CD4-positive, alpha-beta T cell treated with Interleukin-1 beta for 1 hour (primary cell): ENCODE measurements around the gene PHACTR1.

Source experiments
- DNase-seq, 2 donors: peaks; one replicate each; pipeline ENCODE4 v3.0.0-alpha.2; 2020 to 2022

Gene PHACTR1

GRCh38 chr6:13248584-13248985, 532.0 kb downstream of the PHACTR1 start:
- no peak for DNase-seq

GRCh38 chr6:13248994-13249393, 532.4 kb downstream of the PHACTR1 start:
- no peak for DNase-seq

GRCh38 chr6:13249817-13250216, 533.2 kb downstream of the PHACTR1 start:
- no peak for DNase-seq

GRCh38 chr6:13250703-13251102, 534.1 kb downstream of the PHACTR1 start:
- no peak for DNase-seq

- no peak for DNase-seq
Observed at GRCh38 chr6:13251242-13251641, 534.7 kb downstream of the PHACTR1 start.

- no peak for DNase-seq
Observed at GRCh38 chr6:13252790-13253189, 536.2 kb downstream of the PHACTR1 start.

- no peak for DNase-seq
Observed at GRCh38 chr6:13253272-13253671, 536.7 kb downstream of the PHACTR1 start.

GRCh38 chr6:13256266-13257001, 539.9 kb downstream of the PHACTR1 start:
- no peak for DNase-seq

- DNase-seq, result peak in 1 of 2 donors; percentile 17
Observed at GRCh38 chr6:13259393-13259792, 542.8 kb downstream of the PHACTR1 start.

GRCh38 chr6:13260101-13260598, 543.6 kb downstream of the PHACTR1 start:
- DNase-seq, result no peak

- DNase-seq, result peak in 1 of 2 donors; percentile 36
Observed at GRCh38 chr6:13260831-13261230, 544.3 kb downstream of the PHACTR1 start.

- DNase-seq, result peak in 1 of 2 donors; percentile 66
Observed at GRCh38 chr6:13261464-13261994, 545.0 kb downstream of the PHACTR1 start.

- no peak for DNase-seq
Observed at GRCh38 chr6:13262302-13263230, 546.0 kb downstream of the PHACTR1 start.

- DNase-seq, result no peak
Observed at GRCh38 chr6:13263669-13264068, 547.1 kb downstream of the PHACTR1 start.

- no peak for DNase-seq
Observed at GRCh38 chr6:13267142-13267651, 550.6 kb downstream of the PHACTR1 start.

- no peak for DNase-seq
Observed at GRCh38 chr6:13268913-13269518, 552.4 kb downstream of the PHACTR1 start.

GRCh38 chr6:13272131-13273046, 555.8 kb downstream of the PHACTR1 start:
- peak; percentile 21 to 86 for DNase-seq

GRCh38 chr6:13273202-13273930, 556.8 kb downstream of the PHACTR1 start:
- DNase-seq, result no peak

- peak; percentile 52 to 83 for DNase-seq
Observed at GRCh38 chr6:13273931-13274706, 557.6 kb downstream of the PHACTR1 start.
